ENCODE data around the gene NCOR2. TPM values are rescaled to one million over a fixed set of nuclear protein-coding genes. Genes with fewer than 3 reads are reported as not detected.
A peak's percentile ranks its signal among the peaks of the same experiment; 100 is the strongest.

The NCOR2 gene
- total and polyA plus RNA-seq, 2 of the 4 experiments (the other 2 are of a cell fraction) = 12.9 to 40.8 TPM

DNA sequence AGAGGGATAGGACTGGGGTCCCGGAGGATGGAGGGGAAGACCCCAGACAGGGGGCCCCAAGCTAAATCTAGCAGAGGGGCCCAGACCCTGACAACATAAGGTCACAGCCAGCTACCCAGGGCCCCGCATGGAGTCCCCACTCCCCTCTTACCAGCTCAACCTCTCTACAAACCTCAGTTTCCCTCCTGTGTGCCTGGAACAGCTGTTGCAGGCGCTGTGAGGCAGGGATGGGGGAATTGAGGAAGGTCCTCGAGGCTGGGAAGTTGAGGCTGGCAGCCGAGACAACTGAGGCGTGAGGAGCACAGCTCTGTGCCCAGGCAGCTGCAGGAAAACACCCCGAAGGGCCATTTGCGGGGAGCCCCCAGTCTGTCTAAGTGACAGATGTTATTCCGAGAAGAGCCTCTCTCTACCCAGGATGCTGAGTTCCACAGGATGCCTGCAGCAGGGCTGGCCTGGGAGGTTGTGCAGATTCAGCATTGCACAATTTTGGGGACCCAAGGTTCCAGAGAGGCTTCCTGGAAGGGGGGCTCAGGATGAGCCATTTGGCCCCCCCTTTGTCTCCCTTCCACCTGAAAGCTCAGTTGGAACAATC, 42.7 kb upstream of the NCOR2 start:
- no peak overlapping the region for H4K5ac ChIP-seq (ENCODE audit: low read depth, low read length)
- H3K14ac ChIP-seq (replicated peaks; ENCODE audit: low read depth, low read length) = no peak overlapping the region
- no peak overlapping the region for H3K4ac ChIP-seq (ENCODE audit: low read depth, low read length)
- peaks cover 12% of the 10 kb centered on the region for H3K27me3 ChIP-seq (ENCODE audit: control insufficient read depth, insufficient read depth, low read length)
- intact Hi-C loops (cut with micrococcal nuclease) (no loop called here), in situ Hi-C loops (cut with MboI; ENCODE audit: low sequenced_read_pairs) (no loop called here), dilution Hi-C loops (cut with HindIII; ENCODE audit: low sequenced_read_pairs, unreplicated experiment) (no loop called here)
- no peak overlapping the region for H3K4me3 ChIP-seq (ENCODE audit: insufficient read depth, low read depth, low read length)
- H2AK9ac ChIP-seq (replicated peaks; ENCODE audit: low read depth, low read length, poor library complexity) = peak overlapping the region; percentile 34
- H3K9ac ChIP-seq (ENCODE audit: low read depth, low read length) = no peak overlapping the region
- no peak overlapping the region for H3K4me2 ChIP-seq (ENCODE audit: low read depth, low read length)
- H3K79me1 ChIP-seq (ENCODE audit: low read depth in 1 of 2, low read length in 2 of 2) = no peaks in the 10 kb centered on the region
- no TSS peak for BruUV-seq (replicated peaks)
- H3K23ac ChIP-seq (ENCODE audit: low read depth, low read length) = no peak overlapping the region
- no peak overlapping the region for H4K8ac ChIP-seq (ENCODE audit: low read depth in 2 of 2, low read length in 2 of 2)
- H3K18ac ChIP-seq (ENCODE audit: low read depth, low read length) = no peak overlapping the region
- no peak for TF ChIP-seq MXI1 (IDR thresholded peaks at IDR 0.05; ENCODE audit: borderline replicate concordance, low read depth, low read length)
- 0 out of 2 replicates have a peak, but pooled peaks have one; percentile 17 for TF ChIP-seq CEBPB (IDR thresholded peaks at IDR 0.05; ENCODE audit: low read depth, low read length)
- TF ChIP-seq MAZ (IDR thresholded peaks at IDR 0.05; ENCODE audit: borderline replicate concordance, low read depth, low read length) = no peak
- ATAC-seq (ENCODE audit: low read depth) (no peak), DNase-seq (no peak)
- ChIA-PET CTCF (no interaction called here), POLR2A (ENCODE audit: unreplicated experiment) (no interaction called here)
- H3K9me1 ChIP-seq (ENCODE audit: insufficient read depth, low read length) = 0 out of 2 replicates have a peak, but pooled peaks cover 3% of the 10 kb centered on the region
- H4K91ac ChIP-seq (ENCODE audit: insufficient read depth, low read depth, low read length) = no peak overlapping the region
- no peaks in the 10 kb centered on the region for H4K20me1 ChIP-seq (ENCODE audit: insufficient read depth, low read length)
- no peaks in the 10 kb centered on the region for H3K36me3 ChIP-seq (ENCODE audit: control insufficient read depth, insufficient read depth, low read length)
- 93% methylated on average over 3 of the region's 9 CpGs; no CpG with 5 or more reads in 1 of the 2 experiments for WGBS, 2 experiments (ENCODE audit: extremely low coverage in 2 of 2, insufficient read length in 1 of 2)
- no peak overlapping the region for H2AK5ac ChIP-seq (ENCODE audit: low read depth, low read length)
- H2BK5ac ChIP-seq (ENCODE audit: low read depth, low read length, poor library complexity, severe bottlenecking) = no peak overlapping the region
- H2BK120ac ChIP-seq (ENCODE audit: low read depth, low read length) = no peak overlapping the region
- no peak overlapping the region for H2BK20ac ChIP-seq (ENCODE audit: low read depth, low read length)
- H3K27ac ChIP-seq (ENCODE audit: insufficient read depth, low read length) = no peak overlapping the region
- H2BK15ac ChIP-seq (ENCODE audit: low read depth, low read length) = no peak overlapping the region
- no peak overlapping the region for H2AFZ ChIP-seq (replicated peaks; ENCODE audit: low read length, poor library complexity)
- H3K9me3 ChIP-seq (ENCODE audit: control insufficient read depth, insufficient read depth, low read length) = peaks cover 14% of the 10 kb centered on the region
- H3K4me1 ChIP-seq (ENCODE audit: control insufficient read depth, insufficient read depth, low read length) = peaks cover 2% of the 10 kb centered on the region; the same call in 1 of the 2 replicates
- no peak overlapping the region for H3K56ac ChIP-seq (ENCODE audit: extremely low read depth, insufficient read depth, low read length)

All from IMR-90 (cell line).